ENCODE results near the gene SLC34A1.

DNA sequence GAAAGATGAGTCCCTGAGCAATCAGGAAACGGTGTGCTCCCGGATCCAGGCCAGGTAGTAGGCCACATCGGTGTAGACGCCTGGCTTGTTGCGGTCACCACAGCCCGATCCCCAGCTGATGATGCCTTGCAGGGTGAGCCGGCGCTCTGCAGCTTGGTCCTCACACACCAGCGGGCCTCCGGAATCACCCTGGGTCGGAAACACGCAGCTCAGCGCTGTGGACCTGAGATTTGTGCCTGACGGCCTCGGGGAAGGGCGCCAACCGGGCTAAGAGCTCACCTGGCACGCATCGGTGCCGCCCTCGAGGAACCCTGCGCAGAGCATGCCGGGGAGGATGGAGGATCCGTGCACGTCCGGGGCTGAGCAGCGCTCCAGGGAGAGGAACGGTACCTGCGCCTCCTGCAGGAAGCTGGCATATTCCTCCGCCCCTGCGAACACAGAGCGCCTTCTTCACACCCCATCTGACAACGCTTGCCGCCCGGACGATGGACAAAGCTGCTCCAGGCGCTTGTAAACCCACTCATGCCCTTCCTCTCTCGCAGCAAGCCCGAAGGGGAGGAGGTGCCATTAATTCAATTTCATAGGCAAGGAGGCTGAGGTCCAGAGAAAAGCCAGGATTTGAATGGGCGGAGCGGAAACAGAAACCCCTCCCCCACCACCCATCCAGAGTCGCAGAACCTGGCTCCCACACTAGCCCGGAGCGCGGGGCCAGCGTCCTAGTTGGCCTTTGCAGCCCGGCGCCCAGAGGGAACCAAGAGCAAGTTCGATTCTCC, 18.2 kb downstream of the SLC34A1 start:
- TF ChIP-seq CTCF (IDR thresholded peaks at IDR 0.05), result peak in 7 of 12 donors; percentile 8 to 34 (median 15)
- TF ChIP-seq POLR2A (IDR thresholded peaks at IDR 0.05), result no peak
